H1 (cell line): ENCODE measurements around the gene SPEM3. TPM values are rescaled to one million over a fixed set of nuclear protein-coding genes. Genes with fewer than 3 reads are reported as not detected.

Source experiments
- CTCF ChIA-PET: fragments of 300-600 bp; sonication (Branson Sonifier 250); formaldehyde crosslinking; loops from one replicate; lab custom pipeline; 2021; ENCODE audit not compliant: partially characterized antibody; lab: Charles Lee
- POLR2A ChIA-PET: fragments of 300-600 bp; sonication (Branson Sonifier 250); formaldehyde crosslinking; loops from one replicate; lab custom pipeline; 2021; ENCODE audit warnings: inconsistent platforms; ENCODE audit not compliant: partially characterized antibody; lab: Charles Lee
- DNase-seq, 2 experiments: peaks; one replicate each; pipeline versions ENCODE4 v3.0.0 to v3.0.0-alpha.2; 2010 to 2022; ENCODE audit warnings: low spot score in 2 of 2, low read depth in 1 of 2, mixed read lengths in 1 of 2
- FAIRE-seq: peaks from 2 replicates; lab custom pipeline; 2011; peaks lifted over from hg19 to GRCh38; lab: Jason Lieb, UNC
- H2AFZ ChIP-seq: 2 replicates; pipeline ENCODE4 v1.8.1; 2012; ENCODE audit warnings: low read length, inconsistent platforms
- H2AK5ac ChIP-seq: 2 replicates; pipeline ENCODE4 v1.6.1; 2013; ENCODE audit warnings: low read depth, low read length
- H2BK120ac ChIP-seq: replicated peaks from 2 replicates; pipeline ENCODE3; 2013; ENCODE audit warnings: low read depth, low read length, inconsistent platforms
- H2BK12ac ChIP-seq: 2 replicates; pipeline ENCODE4 v1.6.1; 2013; ENCODE audit warnings: low read depth, low read length
- H2BK15ac ChIP-seq: 2 replicates; pipeline ENCODE4 v1.6.1; 2013; ENCODE audit warnings: low read length
- H2BK20ac ChIP-seq: 2 replicates; pipeline ENCODE4 v1.6.1; 2013; ENCODE audit warnings: low read length
- H2BK5ac ChIP-seq: 2 replicates; pipeline ENCODE4 v1.6.1; 2013; ENCODE audit warnings: low read depth, low read length
- H3K14ac ChIP-seq: 2 replicates; pipeline ENCODE4 v1.6.1; 2013; ENCODE audit warnings: inconsistent platforms; ENCODE audit not compliant: insufficient read length
- H3K18ac ChIP-seq: 2 replicates; pipeline ENCODE4 v1.6.1; 2013; ENCODE audit warnings: low read length; ENCODE audit errors: extremely low read depth
- H3K23ac ChIP-seq: 2 replicates; pipeline ENCODE4 v1.6.1; 2013; ENCODE audit warnings: inconsistent platforms; ENCODE audit not compliant: insufficient read length
- H3K23me2 ChIP-seq: 2 replicates; pipeline ENCODE4 v1.6.1; 2013; ENCODE audit warnings: low read depth, low read length
- H3K27ac ChIP-seq: 2 replicates; pipeline ENCODE4 v1.6.1; 2011; ENCODE audit warnings: low read depth, low read length, inconsistent platforms
- H3K27me3 ChIP-seq, 4 experiments: replicated peaks in 1 of 4; 1 replicate in 1 of 4; 2 replicates in 3 of 4; pipeline versions ENCODE4 v1.6.1 to v1.8.1; 2011 to 2013; ENCODE audit warnings: low read length in 3 of 4, mild to moderate bottlenecking in 3 of 4, inconsistent platforms in 2 of 4, mixed read lengths in 2 of 4, moderate library complexity in 1 of 4; ENCODE audit not compliant: control insufficient read depth in 3 of 4, insufficient read depth in 3 of 4; ENCODE audit errors: extremely low read depth in 1 of 4
- H3K36me3 ChIP-seq, 4 experiments: 2 replicates each; pipeline versions ENCODE4 v1.6.1 to v1.8.1; 2011 to 2013; ENCODE audit warnings: mild to moderate bottlenecking in 4 of 4, low read length in 3 of 4, moderate library complexity in 2 of 4, control low read depth in 1 of 4, inconsistent platforms in 1 of 4; ENCODE audit not compliant: insufficient read depth in 4 of 4, control insufficient read depth in 2 of 4
- H3K4ac ChIP-seq: replicated peaks from 2 replicates; pipeline ENCODE3; 2013; ENCODE audit warnings: low read length, low read depth, mixed read lengths, inconsistent platforms; ENCODE audit not compliant: insufficient read length
- H3K4me1 ChIP-seq, 4 experiments: replicated peaks in 1 of 4; 1 replicate in 1 of 4; 2 replicates in 3 of 4; pipeline versions ENCODE4 v1.6.1 to v1.8.1; 2011 to 2013; ENCODE audit warnings: low read length in 3 of 4, inconsistent platforms in 2 of 4, mixed read lengths in 1 of 4; ENCODE audit not compliant: insufficient read depth in 4 of 4, control insufficient read depth in 3 of 4
- H3K4me2 ChIP-seq, 2 experiments: 2 replicates each; pipeline versions ENCODE4 v1.6.1 to v1.8.1; 2011 to 2013; ENCODE audit warnings: low read depth in 2 of 2, low read length in 2 of 2, control low read depth in 1 of 2, inconsistent platforms in 1 of 2, mild to moderate bottlenecking in 1 of 2; ENCODE audit not compliant: insufficient read depth in 1 of 2
- H3K4me3 ChIP-seq, 4 experiments: fragments of 200-600, 300-600 bp in 1 of 4; sonication (generic), shearing (Covaris generic), sonication (Bioruptor Twin) in 1 of 4; 2 replicates each; pipeline versions ENCODE4 v1.5.1 to v1.8.1; 2011 to 2016; ENCODE audit warnings: low read length in 4 of 4, low read depth in 3 of 4, control low read depth in 2 of 4, inconsistent platforms in 2 of 4, mild to moderate bottlenecking in 2 of 4, mixed read lengths in 1 of 4, moderate library complexity in 1 of 4; ENCODE audit not compliant: insufficient read depth in 2 of 4; ENCODE audit errors: extremely low read depth in 1 of 4
- H3K56ac ChIP-seq: replicated peaks from 2 replicates; pipeline ENCODE3; 2013; ENCODE audit warnings: low read depth, mild to moderate bottlenecking, mixed read lengths, low read length, inconsistent platforms; ENCODE audit not compliant: insufficient read length
- H3K79me1 ChIP-seq: 2 replicates; pipeline ENCODE4 v1.6.1; 2013; ENCODE audit warnings: low read depth, low read length, control low read depth
- H3K79me2 ChIP-seq, 2 experiments: 2 replicates each; pipeline versions ENCODE4 v1.6.1 to v1.8.1; 2012 to 2013; ENCODE audit warnings: low read length in 2 of 2, mild to moderate bottlenecking in 2 of 2, inconsistent platforms in 1 of 2; ENCODE audit not compliant: insufficient read depth in 2 of 2, control insufficient read depth in 1 of 2
- H3K9ac ChIP-seq, 4 experiments: replicated peaks in 1 of 4; 1 replicate in 1 of 4; 2 replicates in 3 of 4; pipeline versions ENCODE4 v1.6.1 to v1.8.1; 2011 to 2013; ENCODE audit warnings: low read depth in 3 of 4, low read length in 3 of 4, control low read depth in 2 of 4, mild to moderate bottlenecking in 2 of 4, moderate library complexity in 2 of 4, inconsistent platforms in 1 of 4; ENCODE audit errors: extremely low read depth in 1 of 4
- H3K9me3 ChIP-seq, 2 experiments: 2 replicates each; pipeline versions ENCODE4 v1.6.1 to v1.8.1; 2012 to 2013; ENCODE audit warnings: mild to moderate bottlenecking in 2 of 2, moderate library complexity in 2 of 2, control low read depth in 1 of 2, inconsistent platforms in 1 of 2, low read depth in 1 of 2, low read length in 1 of 2, mixed read lengths in 1 of 2; ENCODE audit not compliant: insufficient read depth in 2 of 2
- H4K20me1 ChIP-seq, 2 experiments: replicated peaks in 1 of 2; 2 replicates each; pipeline versions ENCODE3 to v1.8.1; 2011 to 2013; ENCODE audit warnings: inconsistent platforms in 2 of 2, low read length in 2 of 2, mild to moderate bottlenecking in 1 of 2; ENCODE audit not compliant: insufficient read depth in 2 of 2, control insufficient read depth in 1 of 2
- H4K5ac ChIP-seq: 2 replicates; pipeline ENCODE4 v1.6.1; 2013; ENCODE audit warnings: low read length, low read depth, mixed read lengths, inconsistent platforms; ENCODE audit not compliant: insufficient read length
- H4K8ac ChIP-seq: 2 replicates; pipeline ENCODE4 v1.8.0; 2013; ENCODE audit warnings: mild to moderate bottlenecking, moderate library complexity, low read length, inconsistent platforms; ENCODE audit not compliant: insufficient read depth; ENCODE audit errors: extremely low read depth
- H4K91ac ChIP-seq: replicated peaks from 2 replicates; pipeline ENCODE3; 2013; ENCODE audit warnings: low read length, mixed read lengths, inconsistent platforms; ENCODE audit not compliant: insufficient read length
- BACH1 ChIP-seq: IDR thresholded peaks from 2 replicates; pipeline ENCODE4 v1.6.1; 2012; ENCODE audit warnings: low read length, improper control_type of control experiment
- CBX5 ChIP-seq: fragments of 300-800, 300-1000 bp; sonication (generic); IDR thresholded peaks from 2 replicates; pipeline ENCODE4 v1.7.1; 2016; ENCODE audit warnings: antibody characterized with exemption, low read length, low read depth
- HDAC6 ChIP-seq: IDR thresholded peaks from one replicate; pipeline ENCODE4 v1.7.1; 2012; ENCODE audit warnings: low read depth, mild to moderate bottlenecking, inconsistent platforms, low read length, moderate library complexity
- SIN3A ChIP-seq, 2 experiments: IDR thresholded peaks in 1 of 2; conservative IDR thresholded peaks in 1 of 2; 2 replicates each; pipeline ENCODE4 v1.6.1; 2011 to 2012; ENCODE audit warnings: low read length in 2 of 2, improper control_type of control experiment in 1 of 2, low read depth in 1 of 2, mild to moderate bottlenecking in 1 of 2
- SRF ChIP-seq: IDR thresholded peaks from 2 replicates; pipeline ENCODE4 v1.6.1; 2011; ENCODE audit warnings: mild to moderate bottlenecking, low read depth, low read length, moderate library complexity
- WGBS, 2 experiments: shearing (Covaris generic) in 1 of 2; methylation state at CpG; one replicate each; pipeline versions ENCODE4 v1.1.6 to v1.1.7; 2013 to 2015; ENCODE audit warnings: low lambda C conversion rate in 2 of 2, mixed read lengths in 2 of 2, inconsistent platforms in 1 of 2, low coverage in 1 of 2, missing lambda C conversion rate in 1 of 2; ENCODE audit not compliant: insufficient replicate concordance in 2 of 2, insufficient coverage in 1 of 2, insufficient read length in 1 of 2; ENCODE audit errors: extremely low coverage in 1 of 2, missing lambda C conversion rate in 1 of 2; 5-methylcytosine and 5-hydroxymethylcytosine counted together
- polyA plus RNA-seq, 7 experiments: library from polyadenylated mRNA; depleted of rRNA in 3 of 7; stranded (reverse) in 5 of 7; unstranded in 2 of 7; fragments of >200 nt in 5 of 7; fragments of 200-250 nt in 2 of 7; gene quantifications; 1 replicate in 5 of 7; 2 replicates in 1 of 7; 4 replicates in 1 of 7; pipeline versions ENCODE4 v1.2.1 to v1.2.3, GENCODE V29; 2011 to 2013; ENCODE audit warnings: missing spikeins in 2 of 7, mixed read lengths in 2 of 7
- total RNA-seq: library from RNA; stranded (reverse); fragmentation: NEBNext Ultra II Directional; extraction: Animal tissue kit (Norgen Biotek cat#: 25700); gene quantifications from 2 replicates; pipeline ENCODE4 v1.2.1, GENCODE V29; 2021

The SPEM3 gene
- total and polyA plus RNA-seq, 2 of the 8 experiments (the other 6 are each of a cell fraction or from before 2014, with no cell fraction given) = 0.02 TPM; not detected in 1

DNA sequence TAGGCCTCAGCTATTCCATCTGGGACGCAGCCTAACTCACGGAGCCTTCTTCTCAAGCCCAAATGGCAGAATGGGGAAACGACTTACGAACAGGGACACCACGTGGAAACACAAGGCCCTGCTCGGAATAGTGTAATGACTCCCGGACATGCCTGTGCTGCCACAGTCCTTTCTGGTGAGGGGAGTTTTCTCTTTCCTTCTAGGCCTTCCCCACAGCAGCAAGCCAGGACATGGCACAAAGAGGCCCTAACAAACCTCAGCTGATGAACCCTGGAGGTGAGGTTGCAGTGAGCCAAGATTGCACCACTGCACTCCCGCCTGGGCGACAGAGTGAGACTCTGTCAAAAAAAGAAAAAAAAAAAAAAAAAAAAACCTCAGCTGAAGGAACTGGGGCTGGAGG, 35.4 kb downstream of the SPEM3 start:
- Histone ChIP-seq H3K27ac (no peak overlapping the region), H3K14ac (no peak overlapping the region), H3K36me3 (peaks cover 0 to 3% (median under 1%) of the 10 kb centered on the region in 4 experiments; a peak in 3 of 8 replicates), H4K5ac (no peak overlapping the region), H3K79me1 (peaks cover 2% of the 10 kb centered on the region; the same call in 1 of the 2 replicates), H2BK15ac (no peak overlapping the region), H2BK5ac (no peak overlapping the region), H3K23me2 (no peaks in the 10 kb centered on the region), H4K8ac (no peak overlapping the region), H3K23ac (no peak overlapping the region), H2BK20ac (no peak overlapping the region), H3K4ac (no peak overlapping the region), H4K20me1 (peaks cover 0 to 1% of the 10 kb centered on the region in 2 experiments), H2AFZ (no peak overlapping the region), H3K4me1 (peaks cover 2 to 9% (median 7%) of the 10 kb centered on the region in 4 experiments), H3K79me2 (no peaks in the 10 kb centered on the region), H3K4me2 (no peak overlapping the region), H3K18ac (no peak overlapping the region), H2BK120ac (no peak overlapping the region), H3K27me3 (no peaks in the 10 kb centered on the region), H3K9me3 (no peaks in the 10 kb centered on the region), H2AK5ac (no peak overlapping the region), H3K9ac (no peak overlapping the region), H4K91ac (no peak overlapping the region), H3K56ac (no peak overlapping the region), H3K4me3 (no peak overlapping the region), H2BK12ac (no peak overlapping the region)
- CTCF ChIA-PET = interaction anchor here (0.6 to 1.5 kb wide), 3 partner anchors 23 to 178 kb away, joined by 3 to 4 read pairs (median 4); no protein-coding TSS in a partner anchor
- POLR2A ChIA-PET = interaction anchor here (0.6 to 13.8 kb wide), 5 partner anchors 10 to 125 kb away, joined by 3 to 200 read pairs (median 4); partner anchors contain the start of genes FGF11, POLR2A, SLC35G6 and ZBTB4
- FAIRE-seq (no peak), DNase-seq (no peak)
- WGBS, 2 experiments = 96% methylated on average over 9 of the region's 9 CpGs; no CpG with 5 or more reads in 1 of the 2 experiments
- TF ChIP-seq HDAC6 (no peak), BACH1 (no peak), SIN3A (conservative IDR thresholded peaks at IDR 0.05 in 1 of 2, IDR thresholded peaks at IDR 0.05 in 1 of 2; ENCODE audit: low read depth in 1 of 2, low read length in 2 of 2) (no peak), CBX5 (no peak), SRF (no peak)
